IPS-NIHi7 (cell line): Measurements from ENCODE around the gene FAXC.
"Not testable (repeated sequence)": the region's sequence is repeated elsewhere in the genome, so short reads cannot be mapped to it uniquely, and the experiment has no call there.

Source experiments
- DNase-seq: peaks from one replicate; pipeline ENCODE4 v3.0.0; 2012; ENCODE audit warnings: mixed read lengths; ENCODE audit errors: extremely low spot score

The FAXC gene

GRCh38 chr6:99287523-99287922 lies 62.0 kb downstream of the FAXC start:
- no peak for DNase-seq

- no peak for DNase-seq
These were observed 63.6 kb downstream of the FAXC start for GRCh38 chr6:99285881-99286280.

- DNase-seq: no peak
These were observed 66.9 kb downstream of the FAXC start for GRCh38 chr6:99282479-99283062.

- no peak for DNase-seq
These were observed 72.7 kb downstream of the FAXC start for GRCh38 chr6:99276747-99277146.

- no peak for DNase-seq
These were observed 78.6 kb downstream of the FAXC start for GRCh38 chr6:99270826-99271225.

- DNase-seq: no peak
These were observed 79.4 kb downstream of the FAXC start for GRCh38 chr6:99270030-99270429.

- DNase-seq: no peak
These were observed 80.3 kb downstream of the FAXC start for GRCh38 chr6:99269207-99269606.

GRCh38 chr6:99266996-99267395 lies 82.5 kb downstream of the FAXC start:
- not testable (repeated sequence) for DNase-seq

- not testable (repeated sequence) for DNase-seq
These were observed 84.0 kb downstream of the FAXC start for GRCh38 chr6:99265447-99265846.

GRCh38 chr6:99254616-99255550 lies 94.6 kb downstream of the FAXC start:
- no peak for DNase-seq

- no peak for DNase-seq
These were observed 96.2 kb downstream of the FAXC start for GRCh38 chr6:99253271-99253670.

GRCh38 chr6:99252421-99252820 lies 97.1 kb downstream of the FAXC start:
- DNase-seq: no peak

GRCh38 chr6:99250476-99250875 lies 99.0 kb downstream of the FAXC start:
- no peak for DNase-seq

- DNase-seq: no peak
These were observed 102.9 kb downstream of the FAXC start for GRCh38 chr6:99246602-99247001.

GRCh38 chr6:99241905-99242534 lies 107.5 kb downstream of the FAXC start:
- DNase-seq: peak; percentile 57

GRCh38 chr6:99236010-99236409 lies 113.5 kb downstream of the FAXC start:
- no peak for DNase-seq

- no peak for DNase-seq
These were observed 116.3 kb downstream of the FAXC start for GRCh38 chr6:99233219-99233618.

GRCh38 chr6:99232056-99232455 lies 117.4 kb downstream of the FAXC start:
- no peak for DNase-seq

GRCh38 chr6:99225172-99225571 lies 124.3 kb downstream of the FAXC start:
- DNase-seq: no peak
